SK-N-SH (cell line): ENCODE results near the gene ATP6V1B1.

Experiments
- CHD2 ChIP-seq: fragments of 150-350 bp; IDR thresholded peaks from 2 replicates; pipeline ENCODE4 v1.6.1; 2018; ENCODE audit warnings: low read length; ENCODE audit not compliant: partially characterized antibody
- EP300 ChIP-seq, 2 experiments: IDR thresholded peaks; 2 replicates each; pipeline versions ENCODE4 v1.4.0 to v1.6.1; 2012; ENCODE audit warnings: borderline replicate concordance in 1 of 2, low read depth in 1 of 2, low read length in 1 of 2
- MXI1 ChIP-seq: IDR thresholded peaks from 2 replicates; pipeline ENCODE4 v1.6.1; 2012; ENCODE audit warnings: mild to moderate bottlenecking, low read depth, low read length, improper control_type of control experiment
- NRF1 ChIP-seq: IDR thresholded peaks from 2 replicates; pipeline ENCODE4 v1.6.1; 2012; ENCODE audit warnings: low read depth, mild to moderate bottlenecking, low read length
- POLR2AphosphoS5 ChIP-seq: IDR thresholded peaks from 2 replicates; pipeline ENCODE4 v1.6.1; 2012; ENCODE audit warnings: low read depth, low read length
- RAD21 ChIP-seq: IDR thresholded peaks from 2 replicates; pipeline ENCODE4 v1.6.1; 2012; ENCODE audit warnings: mild to moderate bottlenecking, low read length
- RCOR1 ChIP-seq: fragments of 150-350 bp; IDR thresholded peaks from 2 replicates; pipeline ENCODE4 v1.6.1; 2017; ENCODE audit warnings: antibody characterized with exemption, low read length
- RFX5 ChIP-seq: IDR thresholded peaks from 2 replicates; pipeline ENCODE4 v1.6.1; 2012; ENCODE audit warnings: mild to moderate bottlenecking, improper control_type of control experiment, low read length
- YY1 ChIP-seq: IDR thresholded peaks from 2 replicates; pipeline ENCODE4 v1.4.0; 2012; ENCODE audit warnings: low read depth, mild to moderate bottlenecking
- TF ChIP-seq, protein P1 (sequence below): fragments of 200-600 bp; sonication (generic); IDR thresholded peaks from 2 replicates; pipeline ENCODE4 v1.6.1; 2017; ENCODE audit warnings: antibody characterized with exemption, mild to moderate bottlenecking, moderate library complexity
- TF ChIP-seq, protein P2 (sequence below): IDR thresholded peaks from 2 replicates; pipeline ENCODE4 v1.4.0; 2012; ENCODE audit warnings: low read depth

DNA sequence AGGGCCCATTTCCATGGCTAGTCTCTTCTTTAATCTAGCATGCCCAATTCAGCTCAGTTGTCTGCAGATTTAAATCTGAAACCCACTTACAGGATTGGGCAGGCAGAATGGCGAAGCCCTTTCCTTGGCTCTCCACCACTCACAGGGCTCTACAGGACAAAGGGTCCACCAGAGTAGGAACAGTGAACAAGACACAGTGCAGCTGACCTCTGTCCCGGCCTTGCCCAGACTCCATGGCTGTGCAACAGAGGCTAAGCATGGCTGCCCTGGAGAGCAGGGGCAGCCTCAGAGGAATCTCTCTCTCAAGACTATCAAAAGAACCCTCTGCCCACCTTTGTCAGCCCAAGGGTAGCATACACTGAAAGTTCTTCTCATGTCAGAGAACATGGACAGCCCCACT, 9.7 kb upstream of the ATP6V1B1 start:
- TF ChIP-seq CHD2 (no peak), MXI1 (no peak), RFX5 (no peak), POLR2AphosphoS5 (no peak), EP300 (IDR thresholded peaks at IDR 0.05; ENCODE audit: borderline replicate concordance in 1 of 2, low read depth in 1 of 2, low read length in 1 of 2) (no peak), YY1 (no peak), NRF1 (no peak), RAD21 (no peak), RCOR1 (no peak)
- TF ChIP-seq, protein P1, sequence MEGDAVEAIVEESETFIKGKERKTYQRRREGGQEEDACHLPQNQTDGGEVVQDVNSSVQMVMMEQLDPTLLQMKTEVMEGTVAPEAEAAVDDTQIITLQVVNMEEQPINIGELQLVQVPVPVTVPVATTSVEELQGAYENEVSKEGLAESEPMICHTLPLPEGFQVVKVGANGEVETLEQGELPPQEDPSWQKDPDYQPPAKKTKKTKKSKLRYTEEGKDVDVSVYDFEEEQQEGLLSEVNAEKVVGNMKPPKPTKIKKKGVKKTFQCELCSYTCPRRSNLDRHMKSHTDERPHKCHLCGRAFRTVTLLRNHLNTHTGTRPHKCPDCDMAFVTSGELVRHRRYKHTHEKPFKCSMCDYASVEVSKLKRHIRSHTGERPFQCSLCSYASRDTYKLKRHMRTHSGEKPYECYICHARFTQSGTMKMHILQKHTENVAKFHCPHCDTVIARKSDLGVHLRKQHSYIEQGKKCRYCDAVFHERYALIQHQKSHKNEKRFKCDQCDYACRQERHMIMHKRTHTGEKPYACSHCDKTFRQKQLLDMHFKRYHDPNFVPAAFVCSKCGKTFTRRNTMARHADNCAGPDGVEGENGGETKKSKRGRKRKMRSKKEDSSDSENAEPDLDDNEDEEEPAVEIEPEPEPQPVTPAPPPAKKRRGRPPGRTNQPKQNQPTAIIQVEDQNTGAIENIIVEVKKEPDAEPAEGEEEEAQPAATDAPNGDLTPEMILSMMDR: no peak
- TF ChIP-seq, protein P2, sequence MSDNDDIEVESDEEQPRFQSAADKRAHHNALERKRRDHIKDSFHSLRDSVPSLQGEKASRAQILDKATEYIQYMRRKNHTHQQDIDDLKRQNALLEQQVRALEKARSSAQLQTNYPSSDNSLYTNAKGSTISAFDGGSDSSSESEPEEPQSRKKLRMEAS: no peak
